Suprapubic skin (tissue), 4 donors: ENCODE measurements around the gene CBLB. TPM values are rescaled to one million over a fixed set of nuclear protein-coding genes. Genes with fewer than 3 reads are reported as not detected.

Experiments
- DNase-seq, 2 donors: peaks; one replicate each; pipeline ENCODE4 v3.0.0-alpha.2; 2019; ENCODE audit warnings: low spot score in 2 of 2
- H3K27ac ChIP-seq: fragments of 200-600 bp; sonication (generic); one replicate; pipeline ENCODE4 v1.5.1; 2019
- H3K27me3 ChIP-seq: fragments of 200-600 bp; sonication (generic); one replicate; pipeline ENCODE4 v1.5.1; 2019
- H3K36me3 ChIP-seq: fragments of 200-600 bp; sonication (generic); one replicate; pipeline ENCODE4 v1.5.1; 2019
- H3K4me1 ChIP-seq: fragments of 200-600 bp; sonication (generic); one replicate; pipeline ENCODE4 v1.5.1; 2019
- H3K4me3 ChIP-seq: fragments of 200-600 bp; sonication (generic); one replicate; pipeline ENCODE4 v1.5.1; 2019; ENCODE audit warnings: mild to moderate bottlenecking
- H3K9me3 ChIP-seq: fragments of 200-600 bp; sonication (generic); one replicate; pipeline ENCODE4 v1.5.1; 2019
- CTCF ChIP-seq, 2 donors: fragments of 200-600 bp in 1 of 2; fragments of 450-650 bp in 1 of 2; sonication (generic) in 1 of 2; IDR thresholded peaks; one replicate each; pipeline ENCODE4 v1.5.1; 2016 to 2019; ENCODE audit warnings: antibody characterized with exemption in 2 of 2, mild to moderate bottlenecking in 1 of 2, moderate library complexity in 1 of 2
- EP300 ChIP-seq: sonication (generic); formaldehyde crosslinking; IDR thresholded peaks from one replicate; pipeline ENCODE4 v1.6.1; 2017; ENCODE audit warnings: antibody characterized with exemption
- POLR2A ChIP-seq, 2 donors: fragments of 450-650 bp; IDR thresholded peaks; one replicate each; pipeline ENCODE4 v1.6.1; 2017; ENCODE audit warnings: antibody characterized with exemption in 2 of 2, mild to moderate bottlenecking in 2 of 2, moderate library complexity in 2 of 2
- POLR2AphosphoS5 ChIP-seq, 3 donors: sonication (generic); formaldehyde crosslinking; IDR thresholded peaks; one replicate each; pipeline ENCODE4 v1.6.1; 2017; ENCODE audit warnings: antibody characterized with exemption in 3 of 3
- whole genome bisulfite sequencing: methylation state at CpG from one replicate; pipeline ENCODE4 v1.1.5; 2018; 5-methylcytosine and 5-hydroxymethylcytosine counted together
- total RNA-seq, 4 donors: library from RNA; depleted of rRNA; stranded (reverse); fragments of >200 nt; gene quantifications; one replicate each; pipeline ENCODE4 v1.1.0, GENCODE V29; 2016

CBLB gene
- total RNA-seq, 4 donors from 2014 or later: 16.8 to 43.8 (median 25.2) TPM

- Histone ChIP-seq H3K9me3 (no peaks in the 10 kb centered on the region), H3K4me3 (no peak overlapping the region), H3K4me1 (peaks cover 8% of the 10 kb centered on the region), H3K27me3 (no peaks in the 10 kb centered on the region), H3K27ac (no peak overlapping the region), H3K36me3 (no peaks in the 10 kb centered on the region)
- TF ChIP-seq CTCF (IDR thresholded peaks at IDR 0.05): no peak
- TF ChIP-seq EP300: no peak
- TF ChIP-seq POLR2A (IDR thresholded peaks at IDR 0.05): no peak
- TF ChIP-seq POLR2AphosphoS5 (IDR thresholded peaks at IDR 0.05): no peak
- WGBS: 87% methylated on average over 3 of the region's 3 CpGs
- no peak for DNase-seq
Observed at GRCh38 chr3:105785803-105786202, 83.0 kb downstream of the CBLB start.

GRCh38 chr3:105783631-105784030, 85.2 kb downstream of the CBLB start:
- TF ChIP-seq POLR2AphosphoS5 (IDR thresholded peaks at IDR 0.05) (no peak), POLR2A (IDR thresholded peaks at IDR 0.05) (no peak), CTCF (IDR thresholded peaks at IDR 0.05) (no peak), EP300 (no peak)
- H3K4me3 ChIP-seq: no peak overlapping the region
- no peaks in the 10 kb centered on the region for H3K27me3 ChIP-seq

GRCh38 chr3:105781871-105782270, 86.9 kb downstream of the CBLB start:
- no peaks in the 10 kb centered on the region for H3K27me3 ChIP-seq
- no peak for DNase-seq
- no peaks in the 10 kb centered on the region for H3K9me3 ChIP-seq
- no peaks in the 10 kb centered on the region for H3K4me1 ChIP-seq
- no peaks in the 10 kb centered on the region for H3K36me3 ChIP-seq
- no peak for TF ChIP-seq POLR2AphosphoS5 (IDR thresholded peaks at IDR 0.05)
- no peak for TF ChIP-seq EP300
- no peak for TF ChIP-seq CTCF (IDR thresholded peaks at IDR 0.05)
- no peak for TF ChIP-seq POLR2A (IDR thresholded peaks at IDR 0.05)
- H3K4me3 ChIP-seq: no peak overlapping the region
- no peak overlapping the region for H3K27ac ChIP-seq

More at GRCh38 chr3:105783631-105784030, 85.2 kb downstream of the CBLB start:
- H3K36me3 ChIP-seq: no peaks in the 10 kb centered on the region
- no peak for DNase-seq
- no peaks in the 10 kb centered on the region for H3K4me1 ChIP-seq
- H3K27ac ChIP-seq: no peak overlapping the region
- H3K9me3 ChIP-seq: no peaks in the 10 kb centered on the region

- no peaks in the 10 kb centered on the region for H3K9me3 ChIP-seq
- no peaks in the 10 kb centered on the region for H3K4me1 ChIP-seq
- WGBS: 80% methylated on average over 2 of the region's 2 CpGs
- DNase-seq: no peak
- H3K27me3 ChIP-seq: no peaks in the 10 kb centered on the region
- TF ChIP-seq POLR2AphosphoS5 (IDR thresholded peaks at IDR 0.05) (no peak), POLR2A (IDR thresholded peaks at IDR 0.05) (no peak), CTCF (IDR thresholded peaks at IDR 0.05) (no peak), EP300 (no peak)
- no peaks in the 10 kb centered on the region for H3K36me3 ChIP-seq
- H3K27ac ChIP-seq: no peak overlapping the region
- no peak overlapping the region for H3K4me3 ChIP-seq
Observed at GRCh38 chr3:105780107-105780506, 88.7 kb downstream of the CBLB start.

GRCh38 chr3:105775368-105775767, 93.4 kb downstream of the CBLB start:
- TF ChIP-seq EP300 (no peak), POLR2AphosphoS5 (IDR thresholded peaks at IDR 0.05) (no peak)
- H3K4me1 ChIP-seq: no peaks in the 10 kb centered on the region
- no peaks in the 10 kb centered on the region for H3K9me3 ChIP-seq
- no peak for DNase-seq
- H3K27ac ChIP-seq: no peak overlapping the region
- no peak overlapping the region for H3K4me3 ChIP-seq
- WGBS: 65% methylated on average over 3 of the region's 3 CpGs
- no peaks in the 10 kb centered on the region for H3K27me3 ChIP-seq
- no peaks in the 10 kb centered on the region for H3K36me3 ChIP-seq

- TF ChIP-seq POLR2AphosphoS5 (IDR thresholded peaks at IDR 0.05) (no peak), EP300 (no peak), CTCF (IDR thresholded peaks at IDR 0.05) (no peak), POLR2A (IDR thresholded peaks at IDR 0.05) (no peak)
- Histone ChIP-seq H3K9me3 (no peaks in the 10 kb centered on the region), H3K27ac (no peak overlapping the region), H3K4me3 (no peak overlapping the region), H3K4me1 (no peaks in the 10 kb centered on the region), H3K36me3 (no peaks in the 10 kb centered on the region), H3K27me3 (no peaks in the 10 kb centered on the region)
- WGBS: 77% methylated on average over 1 of the region's 1 CpG
- no peak for DNase-seq
Observed at GRCh38 chr3:105774444-105775180, 94.2 kb downstream of the CBLB start.
